Fibroblast of pulmonary artery (primary cell): ENCODE data around the gene TMEM131L.
"Not testable (repeated sequence)": the region's sequence is repeated elsewhere in the genome, so short reads cannot be mapped to it uniquely, and the experiment has no call there.

Source experiments
- DNase-seq: peaks from one replicate; pipeline ENCODE4 v3.0.0-alpha.2; 2010; ENCODE audit warnings: low read depth
- H3K4me3 ChIP-seq: replicated peaks from 2 replicates; pipeline ENCODE4 v1.5.1; 2011; ENCODE audit warnings: low read depth, mild to moderate bottlenecking, control low read depth, low read length, moderate library complexity
- CTCF ChIP-seq: IDR thresholded peaks from 2 replicates; pipeline ENCODE4 v1.5.1; 2011; ENCODE audit warnings: mild to moderate bottlenecking, control low read depth, low read length, inconsistent platforms; ENCODE audit errors: missing control alignments

TMEM131L gene

GRCh38 chr4:153542834-153543233, 76.7 kb downstream of the TMEM131L start:
- TF ChIP-seq CTCF = peak; percentile 3
- no peak for DNase-seq
- H3K4me3 ChIP-seq = no peak overlapping the region

- DNase-seq = no peak
- TF ChIP-seq CTCF = no peak
- H3K4me3 ChIP-seq = no peak overlapping the region
Measured at GRCh38 chr4:153543351-153543750, 77.2 kb downstream of the TMEM131L start.

GRCh38 chr4:153545822-153546221, 79.7 kb downstream of the TMEM131L start:
- no peak overlapping the region for H3K4me3 ChIP-seq
- DNase-seq = no peak
- TF ChIP-seq CTCF = no peak

- H3K4me3 ChIP-seq = no peak overlapping the region
- DNase-seq = peak; percentile 13
- TF ChIP-seq CTCF = no peak
Measured at GRCh38 chr4:153546280-153546679, 80.1 kb downstream of the TMEM131L start.

- no peak for DNase-seq
- TF ChIP-seq CTCF = no peak
- H3K4me3 ChIP-seq = no peak overlapping the region
Measured at GRCh38 chr4:153547520-153547919, 81.4 kb downstream of the TMEM131L start.

- DNase-seq, H3K4me3 ChIP-seq: not testable (repeated sequence)
Measured at GRCh38 chr4:153548907-153549306, 82.7 kb downstream of the TMEM131L start.

GRCh38 chr4:153549405-153549804, 83.2 kb downstream of the TMEM131L start:
- H3K4me3 ChIP-seq = no peak overlapping the region
- TF ChIP-seq CTCF = no peak
- no peak for DNase-seq

- no peak overlapping the region for H3K4me3 ChIP-seq
- DNase-seq = no peak
- TF ChIP-seq CTCF = no peak
Measured at GRCh38 chr4:153553155-153553818, 87.1 kb downstream of the TMEM131L start.
